Measurements from ENCODE around the gene JAML.

Gene JAML

DNA sequence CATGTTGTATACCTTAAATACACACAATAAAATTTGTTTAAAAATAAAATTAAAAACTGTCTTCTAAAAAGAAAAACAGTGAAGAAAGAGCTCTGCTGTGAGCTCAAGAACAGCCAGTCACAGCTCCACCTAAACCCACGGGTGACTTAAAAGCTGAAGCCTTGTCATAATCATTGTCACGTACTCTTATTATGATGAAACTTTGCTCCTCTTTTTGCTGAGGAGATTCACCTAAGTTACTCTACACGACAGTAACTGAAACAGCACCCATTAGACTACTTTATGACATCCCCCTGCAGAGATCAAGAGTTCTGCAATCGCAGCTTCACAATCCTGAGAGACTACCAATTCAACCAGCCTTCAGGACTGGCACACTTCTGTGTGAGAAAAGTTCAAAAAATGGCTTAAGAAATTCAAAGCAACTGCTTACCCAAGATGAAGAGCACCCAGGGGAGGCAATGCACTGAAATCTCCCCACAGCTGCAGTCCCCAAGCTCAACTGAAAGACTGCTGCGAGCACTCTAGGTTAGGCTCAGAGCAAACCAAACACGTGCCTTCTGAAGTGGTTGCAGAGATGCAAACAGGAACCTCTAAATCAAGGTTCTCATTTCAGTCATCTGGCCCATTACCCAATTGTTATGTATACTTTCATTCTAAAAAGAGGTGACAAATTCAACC is at the start of gene JAML:
Gene JAML (minus strand): TSS at position 501 of the 678 bp plus-strand sequence. CDS start 10,145 bp downstream, outside the sequence.
- no peak for DNase-seq

GRCh38 chr11:118274186-118274585 is 49.4 kb upstream of the JAML start:
- DNase-seq: no peak

DNA sequence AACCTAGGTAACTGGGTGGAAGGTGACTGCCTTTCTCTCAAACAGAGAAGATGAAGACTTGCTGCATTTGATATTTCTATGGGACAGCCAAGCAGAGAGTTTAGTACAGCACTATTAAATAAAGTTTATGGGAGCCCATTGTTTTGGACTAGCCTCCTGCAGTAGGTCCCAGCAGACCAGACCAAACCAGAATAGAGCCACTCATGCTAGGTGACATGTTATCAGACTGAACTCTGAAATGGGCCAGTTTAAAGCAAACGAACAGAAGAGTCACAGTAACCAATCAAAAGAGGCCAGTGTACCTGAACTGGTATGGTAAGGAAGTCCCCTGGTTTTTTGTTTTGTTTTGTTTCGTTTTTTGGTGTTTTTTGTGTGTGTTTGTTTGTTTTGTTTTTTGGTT is 47.2 kb upstream of the JAML start:
- no peak for DNase-seq

DNA sequence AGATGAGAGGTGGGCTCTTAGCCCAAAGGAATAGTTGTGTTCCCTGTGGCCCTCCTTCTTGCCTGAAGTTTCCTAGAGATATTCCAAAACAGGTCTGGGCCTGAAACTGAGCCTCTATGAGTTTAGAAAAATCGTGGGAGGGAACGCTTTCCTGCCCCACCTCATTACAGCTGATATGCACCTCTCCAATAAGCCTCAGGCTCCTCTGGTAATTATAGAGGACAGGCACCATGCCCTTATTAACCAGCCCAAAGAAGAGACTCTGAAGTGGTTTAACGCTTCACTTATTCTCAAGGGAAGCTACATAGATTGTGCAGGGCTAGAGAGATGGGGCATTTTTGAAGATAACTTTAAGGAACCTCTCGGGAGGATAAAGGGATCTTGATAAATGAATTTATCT is 42.7 kb upstream of the JAML start:
- no peak for DNase-seq

DNA sequence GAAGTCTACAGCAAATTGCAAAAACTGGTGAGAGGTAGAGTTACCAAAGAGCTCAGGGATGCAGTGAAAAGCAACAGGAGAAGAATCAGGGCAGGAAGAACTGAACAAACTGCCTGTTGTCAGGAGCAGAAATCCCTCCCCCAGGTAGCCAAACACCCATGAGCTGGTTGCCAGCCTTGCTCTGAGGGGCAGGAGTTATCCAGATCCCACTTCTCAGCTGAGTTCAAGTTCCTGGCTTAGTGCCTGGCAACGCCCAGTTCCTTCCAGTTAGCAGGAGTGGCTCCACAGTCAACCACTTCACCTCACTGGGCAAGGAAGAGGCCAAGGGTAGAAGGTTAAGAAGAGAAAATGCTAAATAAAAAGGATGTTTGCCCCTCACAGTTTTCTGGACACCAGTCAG is 41.1 kb upstream of the JAML start:
- no peak for DNase-seq

DNA sequence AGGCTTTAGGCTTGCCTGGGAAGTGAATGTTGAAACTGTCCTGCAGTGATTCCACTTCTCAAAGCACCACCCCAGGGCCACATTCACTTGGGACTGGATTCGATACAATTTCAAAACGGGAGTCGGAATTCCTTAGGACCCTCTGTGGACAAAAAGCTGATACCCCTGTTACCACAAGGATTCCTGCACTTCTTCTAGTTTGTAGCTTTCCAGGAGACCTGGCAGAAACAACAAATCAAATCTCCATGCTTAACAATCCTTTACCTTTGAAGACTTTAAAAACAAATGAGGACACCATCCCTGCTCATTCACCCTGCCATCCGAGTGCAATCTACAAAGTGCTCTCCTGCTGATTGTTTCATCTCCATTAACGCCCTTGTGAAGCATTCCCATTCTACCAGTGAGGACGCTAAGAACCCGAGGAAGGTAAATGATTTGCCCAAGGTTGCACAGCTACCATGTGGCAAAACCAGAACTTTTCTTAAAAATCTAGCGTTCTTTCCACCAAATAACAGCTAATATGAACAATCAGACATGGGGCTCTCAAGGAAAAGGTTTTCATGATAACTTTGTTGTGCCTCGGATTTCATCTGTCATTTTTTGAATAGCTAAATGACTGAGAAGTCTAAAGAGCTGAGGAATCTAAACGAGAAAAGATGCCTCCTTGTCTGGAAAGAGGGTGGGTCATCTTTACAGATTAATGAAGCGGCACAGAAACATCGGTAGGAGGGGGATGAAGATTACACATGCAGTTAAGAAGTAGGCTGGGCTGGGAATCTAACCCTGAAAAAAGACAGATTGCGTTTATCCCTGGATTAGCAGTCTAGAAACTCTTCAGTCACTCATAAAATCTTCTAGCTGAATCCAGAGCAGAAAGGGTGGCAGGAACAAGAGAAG is 40.0 kb upstream of the JAML start:
- peak; percentile 69 for DNase-seq

GRCh38 chr11:118263695-118264568 is 39.1 kb upstream of the JAML start, which contains the start of gene MPZL2:
Gene MPZL2 (minus strand): TSS chr11:118264297. CDS start chr11:118264153, 144 bp downstream.
- DNase-seq: no peak

- no peak for DNase-seq
Observed at GRCh38 chr11:118263112-118263511, 38.3 kb upstream of the JAML start.

DNA sequence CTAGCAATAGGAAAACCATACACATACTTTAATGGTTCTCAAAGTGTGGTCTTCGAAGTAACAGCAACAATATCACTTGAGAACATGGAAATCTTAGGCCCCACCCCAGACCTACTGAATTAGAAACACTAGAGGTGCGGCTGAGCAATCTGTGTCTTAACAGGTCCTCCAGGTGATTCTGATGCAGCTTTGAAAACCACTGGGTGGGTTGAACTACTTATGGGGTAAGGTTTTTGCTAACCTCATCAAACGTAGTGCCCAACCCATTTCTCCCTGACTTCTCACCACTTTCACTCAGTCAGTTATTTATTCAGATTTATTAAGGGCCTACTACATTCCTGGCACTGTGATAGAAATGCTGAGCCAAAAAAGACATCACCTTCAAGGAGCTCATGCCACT is 35.5 kb upstream of the JAML start:
- no peak for DNase-seq

DNA sequence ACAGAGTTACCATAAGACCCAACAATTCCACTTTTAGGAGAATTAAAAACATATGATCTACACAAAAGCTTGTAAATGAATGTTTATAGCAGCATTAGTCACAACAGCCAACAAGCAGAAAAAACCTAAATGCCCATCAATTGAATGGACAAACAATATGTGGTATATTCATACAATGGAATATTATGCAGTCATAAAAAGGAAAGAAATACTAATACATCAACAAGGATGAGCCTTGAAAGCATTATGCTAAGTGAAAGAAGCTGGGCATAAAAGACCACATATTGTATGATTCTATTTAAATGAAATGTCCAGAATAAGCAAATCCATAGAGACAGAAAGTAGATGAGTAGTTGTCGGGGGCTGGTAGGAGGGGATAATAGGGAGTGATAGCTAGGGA is 34.3 kb upstream of the JAML start:
- no peak for DNase-seq

GRCh38 chr11:118258410-118258809 is 33.6 kb upstream of the JAML start:
- DNase-seq: peak; percentile 28

DNA sequence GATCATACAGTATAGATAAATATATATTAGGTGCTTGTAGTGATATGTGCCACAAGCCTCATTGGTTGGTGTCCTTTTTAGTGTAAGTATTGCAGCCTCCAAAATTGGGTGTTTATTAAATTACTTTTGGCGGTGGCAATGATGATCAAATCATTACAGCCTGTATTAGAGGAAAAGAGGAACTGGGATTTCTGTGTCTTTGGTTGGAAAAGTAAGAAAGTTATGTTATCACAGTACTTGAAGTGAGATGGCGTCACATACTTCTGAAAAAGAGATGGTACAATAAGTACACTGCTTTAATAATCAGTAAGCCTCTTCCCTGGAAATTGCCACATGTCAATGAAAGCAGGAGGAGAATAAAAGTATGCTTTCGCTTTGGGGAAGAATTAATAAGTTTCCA is 27.9 kb upstream of the JAML start:
- no peak for DNase-seq

DNA sequence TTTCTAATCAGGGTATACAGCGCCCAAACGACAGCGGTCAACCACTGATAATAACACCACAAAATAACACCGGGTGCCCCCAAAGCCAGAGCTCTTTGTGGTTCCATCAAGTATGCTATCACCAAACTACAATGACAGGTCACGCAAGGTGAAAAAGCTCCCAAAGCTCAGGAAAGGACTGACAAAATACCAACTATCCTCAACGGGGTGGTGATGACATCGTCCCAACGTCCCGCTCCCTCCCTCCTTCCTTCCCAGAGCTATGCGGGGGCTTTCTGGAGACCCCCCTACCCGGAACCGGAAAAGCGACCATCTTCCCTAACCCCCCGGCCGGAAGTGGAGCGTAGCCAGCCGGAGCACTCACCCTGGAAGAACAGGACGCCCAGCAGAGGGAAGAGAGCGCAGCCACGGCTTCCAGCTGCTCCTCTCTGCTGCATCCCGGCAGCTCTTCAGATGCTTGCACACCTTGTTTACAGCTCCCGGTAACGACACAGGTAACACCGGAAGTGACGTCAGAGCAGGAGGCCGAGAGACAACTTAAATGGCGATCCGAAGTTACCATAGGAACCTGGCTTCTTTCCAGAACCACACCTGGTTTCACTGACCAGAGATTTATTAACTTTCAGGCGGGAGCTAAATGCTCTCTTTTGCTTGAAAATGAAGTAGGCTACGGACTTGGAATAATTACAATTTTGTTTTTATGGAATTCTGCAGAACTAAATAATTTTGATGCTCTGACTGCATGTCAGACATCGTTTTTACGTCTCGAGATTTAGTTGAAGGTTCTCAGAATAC is 27.2 kb upstream of the JAML start, which contains the start of gene MPZL3:
Gene MPZL3 (minus strand): TSS at position 508 of the 795 bp plus-strand sequence. CDS start 71 bp downstream, at position 437.
- DNase-seq: peak; percentile 95

DNA sequence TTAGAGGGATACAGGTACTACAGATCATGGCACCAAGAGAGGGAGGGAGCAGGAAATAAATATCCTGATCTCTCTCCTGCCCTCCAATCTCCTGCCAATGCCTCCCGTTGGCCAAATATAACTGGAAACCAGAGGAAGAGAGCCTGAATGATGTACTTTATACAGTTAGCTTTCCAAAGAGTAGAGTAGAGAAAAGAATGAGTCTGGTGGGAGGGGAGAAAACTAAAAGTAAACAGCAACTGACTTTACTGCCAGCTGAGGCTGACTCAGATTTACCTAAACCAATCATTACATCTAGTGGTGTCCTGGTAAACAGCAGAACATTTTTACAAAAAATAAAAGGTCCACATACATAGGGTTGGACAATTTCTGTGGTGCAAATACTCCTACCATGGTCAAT is 22.2 kb upstream of the JAML start:
- no peak for DNase-seq

- no peak for DNase-seq
Observed at GRCh38 chr11:118245936-118246562, 21.2 kb upstream of the JAML start.

DNA sequence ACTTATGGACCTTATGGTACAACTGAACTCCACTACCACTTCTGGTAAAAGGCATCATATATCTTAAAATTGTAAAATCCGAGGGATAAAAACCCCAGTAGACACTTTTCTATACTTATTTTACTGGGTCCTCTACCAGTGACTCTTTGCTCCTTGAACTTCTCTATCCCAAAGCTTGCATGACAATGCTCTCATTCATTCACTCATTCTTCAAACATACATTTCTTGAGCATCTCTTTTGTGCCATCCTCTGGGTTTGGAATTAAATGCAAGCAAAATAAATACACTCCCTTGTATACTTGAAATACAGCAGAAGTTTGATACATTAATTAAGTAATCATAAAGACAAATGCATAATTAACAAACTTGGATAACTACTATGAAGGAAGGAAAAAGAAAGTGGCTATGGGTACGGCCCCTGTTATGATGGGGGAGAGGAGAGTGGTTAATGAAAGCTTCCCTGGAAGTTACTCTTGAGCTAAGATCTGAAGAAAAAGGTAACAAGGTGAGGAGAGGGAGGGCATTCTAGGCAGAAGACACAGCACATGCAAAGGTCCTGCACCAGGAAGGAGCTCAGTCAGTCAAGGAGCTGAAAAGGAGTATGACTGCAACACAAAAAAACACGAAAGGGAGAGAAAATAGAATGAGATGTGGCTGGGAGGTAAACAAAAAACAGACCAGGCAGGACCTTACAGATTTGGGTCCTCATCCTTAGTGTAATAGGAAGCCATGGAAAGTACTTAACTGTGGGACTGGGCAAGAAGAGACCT is 19.4 kb upstream of the JAML start:
- no peak for DNase-seq

GRCh38 chr11:118243161-118243560 is 18.4 kb upstream of the JAML start:
- no peak for DNase-seq

DNA sequence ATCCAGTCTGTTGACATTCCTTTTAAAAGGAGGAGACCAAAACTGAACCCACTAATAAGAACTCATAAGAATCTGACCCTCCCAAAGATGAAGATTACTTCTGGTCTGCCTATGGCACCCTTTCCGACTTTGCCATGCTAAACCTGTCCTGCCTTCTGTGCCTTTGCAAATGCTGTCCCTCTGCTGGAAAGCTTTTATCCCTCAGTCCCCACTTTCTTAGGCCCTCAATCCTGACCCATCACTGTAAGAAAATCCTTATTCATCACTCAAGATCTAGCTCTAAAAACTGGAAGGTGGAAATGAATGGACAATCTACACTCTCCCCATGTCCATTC is 16.9 kb upstream of the JAML start:
- no peak for DNase-seq

GRCh38 chr11:118240999-118241763 is 16.4 kb upstream of the JAML start:
- DNase-seq: no peak

GRCh38 chr11:118239509-118240205 is 14.8 kb upstream of the JAML start:
- no peak for DNase-seq
